DMS79 treated with DMSO at 0.1 percent for 48 hours (cell line): ENCODE data around the gene EVL.

Experiments
- DNase-seq: peaks from one replicate; lab custom pipeline; 2025; lab: John Stamatoyannopoulos, UW

Gene EVL

DNA sequence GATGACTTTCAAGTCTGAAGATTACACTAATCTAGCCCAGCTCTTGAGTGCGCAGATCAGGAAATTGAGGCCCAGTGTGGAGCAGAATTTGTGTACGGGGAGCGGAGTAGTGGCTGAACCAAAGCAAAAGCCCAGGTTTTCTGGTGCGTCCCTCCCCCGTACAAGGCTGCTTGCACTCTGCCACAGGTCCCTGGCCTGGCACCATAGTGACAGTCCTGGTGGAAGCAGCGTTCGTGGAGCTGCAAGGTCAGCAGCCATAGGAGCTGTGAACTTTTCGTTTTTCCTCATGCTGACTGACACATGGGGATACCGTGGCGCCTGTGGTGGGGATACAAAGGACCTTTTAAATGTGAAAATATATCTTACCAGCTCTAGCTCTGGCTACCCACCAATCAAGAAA is 1.7 kb downstream of the EVL start:
- DNase-seq = no peak

DNA sequence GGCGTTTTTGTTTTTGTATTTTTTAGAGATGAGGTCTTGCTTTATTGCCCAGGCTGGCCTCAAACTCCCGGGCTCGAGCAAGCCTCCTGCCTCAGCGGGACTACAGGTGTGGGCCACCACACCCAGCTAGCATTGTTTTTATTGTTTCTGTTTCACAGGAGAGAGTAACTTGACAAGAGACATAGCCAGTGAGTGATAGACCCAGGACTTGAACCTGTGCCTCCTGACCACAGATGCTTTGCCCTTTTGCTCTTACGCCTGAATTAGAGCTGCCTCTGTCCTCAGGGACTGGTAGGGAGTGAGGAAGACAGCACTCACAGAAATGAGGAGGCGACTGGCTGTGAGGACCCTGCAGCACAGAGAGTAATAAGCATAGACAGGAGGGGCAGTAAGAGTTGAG is 2.3 kb downstream of the EVL start:
- no peak for DNase-seq

DNA sequence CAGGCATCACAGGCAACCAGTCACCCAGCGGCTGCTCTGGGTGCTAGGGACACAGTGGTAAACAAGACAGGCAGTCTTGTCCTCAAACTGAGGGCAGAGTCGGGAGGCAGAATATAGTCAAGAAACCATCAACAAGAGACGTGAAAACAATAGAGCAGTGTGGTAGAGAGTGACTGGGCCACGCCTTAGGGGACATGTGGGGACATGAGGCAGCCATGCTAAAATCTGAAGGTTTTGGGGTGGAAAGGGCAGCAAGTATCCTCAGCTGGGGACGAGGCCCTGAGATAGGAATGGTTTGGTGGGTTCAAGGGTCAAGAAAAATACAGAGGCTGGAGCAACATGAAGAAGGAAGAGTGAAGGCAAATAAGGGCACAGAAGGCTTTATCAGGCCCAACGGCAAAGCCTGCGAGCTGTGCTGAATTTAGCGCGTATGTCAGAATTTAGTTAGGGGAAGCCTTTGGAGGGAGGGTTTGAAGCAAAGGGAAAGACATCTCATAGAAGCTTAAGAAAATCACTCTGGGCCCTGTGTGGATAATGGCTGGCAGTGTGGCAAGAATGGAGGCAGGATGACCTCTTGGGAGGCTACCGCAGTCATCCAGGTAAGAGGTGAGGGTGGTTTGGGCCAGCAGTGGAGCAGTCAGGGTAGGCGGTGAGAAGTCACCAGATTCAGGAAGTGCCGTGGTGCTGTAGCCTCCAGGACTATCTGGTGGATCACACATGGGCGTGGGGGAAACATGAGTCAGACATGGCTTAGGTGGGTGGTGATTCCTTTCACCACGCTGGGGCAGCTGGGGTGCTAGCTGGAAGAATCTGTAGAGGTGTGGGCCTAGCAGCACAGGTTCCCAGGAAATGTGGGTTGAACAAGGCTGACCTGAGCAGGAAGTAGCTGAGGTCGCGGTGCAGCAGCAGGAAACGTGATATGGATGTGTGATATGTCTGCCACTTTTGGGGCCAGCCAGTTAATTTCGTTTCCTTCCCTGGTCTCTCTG is 3.0 kb downstream of the EVL start:
- DNase-seq = no peak

DNA sequence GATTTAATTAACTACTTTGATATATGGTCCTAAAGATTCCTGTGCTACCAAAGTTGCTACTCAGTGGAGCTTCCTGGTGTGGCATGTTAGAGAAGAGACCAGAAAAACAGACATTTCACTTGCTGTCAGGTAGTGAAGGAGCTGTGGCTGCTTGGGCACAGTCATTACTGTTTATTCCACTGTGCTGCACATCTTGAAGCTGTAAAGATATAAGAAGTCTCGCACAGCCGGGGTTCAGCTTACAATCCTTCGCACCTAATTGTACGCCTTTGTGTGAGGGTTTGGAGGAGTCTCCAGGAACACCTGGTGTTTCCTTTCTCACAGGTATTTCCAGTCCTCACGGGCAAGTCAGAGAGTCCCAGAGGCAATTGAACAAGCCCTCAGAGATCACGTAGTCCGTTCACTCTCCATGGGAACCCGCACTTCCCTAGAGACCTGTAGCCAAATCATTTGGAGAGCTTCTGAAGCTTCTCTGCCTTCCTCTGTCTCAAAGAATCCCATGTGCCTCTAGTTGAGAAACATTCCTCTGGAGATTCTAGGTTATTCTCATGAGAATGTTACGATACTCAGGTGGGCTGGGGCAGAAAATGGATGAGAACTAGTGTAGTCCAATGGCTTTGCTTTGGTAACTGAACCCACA is 4.1 kb downstream of the EVL start:
- DNase-seq = peak; percentile 91

DNA sequence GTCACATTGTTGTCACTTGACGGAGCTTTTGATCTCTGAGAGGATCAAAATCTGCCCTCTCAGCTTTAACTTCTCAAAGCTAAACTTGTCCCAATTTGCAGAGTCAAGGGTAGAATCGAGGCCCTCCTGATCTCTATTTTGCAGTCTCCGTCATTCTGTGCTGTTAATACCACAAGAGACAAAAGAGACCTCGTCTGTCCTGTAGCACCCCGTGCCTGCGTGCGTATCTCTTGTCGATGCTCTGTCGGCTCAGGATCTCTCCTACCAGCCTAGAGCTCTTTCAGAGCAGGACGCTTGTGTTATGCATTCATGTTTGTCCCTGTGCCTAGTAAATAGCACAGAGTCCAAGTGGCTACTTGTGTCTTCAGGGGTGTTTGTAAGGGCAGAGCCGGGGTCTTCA is 5.1 kb downstream of the EVL start:
- no peak for DNase-seq

DNA sequence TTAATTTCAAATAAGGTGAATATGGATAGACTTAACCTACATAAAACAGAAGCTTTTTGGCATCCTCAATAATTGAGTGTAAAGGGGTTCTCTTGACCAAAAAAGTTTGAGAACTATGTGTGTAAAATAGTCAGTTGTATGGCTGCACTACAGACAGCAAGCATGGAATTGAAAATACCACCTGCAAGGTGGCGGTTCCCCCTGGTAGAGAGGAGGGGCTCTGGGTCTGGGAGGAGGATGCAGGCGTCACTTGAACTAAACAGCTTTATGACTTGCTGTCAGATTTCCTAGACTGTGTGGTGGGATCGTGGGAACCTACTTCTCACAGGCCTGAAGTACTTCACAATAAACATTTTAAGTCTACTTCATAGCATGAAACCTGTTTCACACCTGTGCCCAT is 6.3 kb downstream of the EVL start:
- DNase-seq = no peak

DNA sequence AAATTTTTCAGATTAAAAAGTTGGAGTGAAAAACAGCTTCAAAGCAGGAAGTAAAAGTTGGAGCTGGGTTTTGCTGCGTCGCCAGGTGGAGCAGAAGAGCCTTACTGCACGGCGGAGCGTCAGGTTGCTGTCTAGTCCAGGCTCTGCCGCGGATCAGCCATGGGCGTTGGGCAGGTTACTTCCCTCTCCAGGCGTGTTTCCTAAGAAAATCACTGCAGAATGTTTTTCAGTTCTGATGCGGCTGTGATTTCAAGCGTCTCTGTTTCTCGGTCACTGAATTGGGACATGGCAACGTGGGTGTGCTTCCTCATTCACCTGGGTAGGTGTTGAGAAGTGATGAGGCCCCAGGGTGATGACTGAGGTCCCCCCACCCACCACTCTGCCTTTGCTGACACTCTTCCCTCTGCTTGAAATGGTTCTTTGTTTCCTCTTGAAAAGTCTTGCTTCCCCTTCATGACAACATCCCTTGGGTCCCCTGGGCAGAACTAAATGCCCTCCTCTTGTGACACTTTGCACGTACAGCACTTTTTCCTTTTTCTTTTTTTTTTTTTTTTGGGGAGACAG is 7.6 kb downstream of the EVL start:
- DNase-seq = no peak

DNA sequence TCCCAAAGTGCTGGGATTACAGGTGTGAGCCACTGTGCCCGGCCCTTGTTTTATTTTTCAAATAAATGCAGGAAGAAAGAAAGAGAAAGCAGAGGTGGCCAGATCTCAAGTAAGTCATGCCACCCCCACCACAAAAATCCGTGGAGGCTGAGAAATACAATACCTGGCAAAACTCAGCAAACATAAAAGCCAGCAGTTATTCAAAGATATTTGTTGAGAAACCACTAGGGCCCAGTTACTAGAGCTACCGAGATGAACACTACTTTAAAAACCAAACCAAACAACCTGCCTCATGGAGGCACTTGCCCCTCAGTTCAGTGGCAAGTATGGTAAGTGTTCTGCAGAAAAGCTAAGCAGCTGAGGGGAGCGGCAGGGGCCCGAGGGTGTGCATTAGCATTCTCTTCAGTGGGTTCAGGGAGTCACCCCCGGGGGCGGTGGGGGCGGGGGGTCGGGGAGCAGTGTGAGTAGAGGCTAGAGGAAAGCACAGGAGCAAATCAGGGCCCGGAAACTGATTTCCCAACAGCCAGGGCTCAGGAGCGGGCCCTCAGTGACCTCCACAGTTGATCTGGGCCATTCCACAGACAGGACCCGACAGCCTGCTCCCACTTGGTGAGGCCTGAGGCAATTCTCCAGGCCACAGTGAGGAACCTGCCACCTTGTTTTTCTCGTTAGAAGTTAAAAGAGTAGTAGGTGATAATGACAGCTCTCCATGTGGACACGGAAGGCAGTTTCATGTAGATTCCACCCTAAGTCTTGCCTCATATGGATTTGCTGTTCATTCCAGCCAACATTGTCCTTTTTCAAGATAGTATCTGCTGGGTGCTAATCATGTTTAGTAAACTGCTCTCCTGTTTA is 8.6 kb downstream of the EVL start:
- no peak for DNase-seq

DNA sequence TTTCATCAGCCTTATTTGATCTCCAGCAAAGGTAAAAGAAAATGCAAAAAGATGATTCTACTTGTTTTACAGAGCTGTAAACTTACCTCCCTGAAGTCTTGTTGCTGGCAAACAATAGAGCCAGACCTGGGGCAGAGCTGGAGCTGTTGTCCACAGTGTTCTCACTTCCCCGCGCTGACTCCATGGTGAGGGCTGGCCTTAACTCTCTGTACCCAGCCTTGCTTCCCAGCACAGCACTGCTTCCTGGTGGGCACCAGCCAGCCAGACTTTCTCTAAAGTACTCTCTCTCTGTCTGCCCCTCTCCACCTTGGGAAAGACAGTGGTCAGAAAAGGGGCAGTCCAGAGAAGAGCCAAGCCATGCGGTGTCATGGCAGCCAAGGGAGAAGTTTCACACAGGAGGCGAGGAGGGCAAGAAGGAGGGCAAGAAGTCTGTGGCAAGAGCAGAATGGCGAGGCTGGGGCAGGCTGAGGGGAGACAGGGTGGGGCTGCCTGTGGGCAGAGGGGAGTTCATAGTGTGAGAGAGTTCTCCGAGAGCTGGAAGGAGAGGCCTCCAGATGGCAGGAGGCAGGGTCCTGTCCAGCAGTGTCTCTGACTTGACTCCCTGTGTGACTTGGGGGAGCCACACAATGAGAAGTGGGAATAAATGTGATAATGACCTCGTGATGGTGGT is 9.3 kb downstream of the EVL start:
- no peak for DNase-seq

DNA sequence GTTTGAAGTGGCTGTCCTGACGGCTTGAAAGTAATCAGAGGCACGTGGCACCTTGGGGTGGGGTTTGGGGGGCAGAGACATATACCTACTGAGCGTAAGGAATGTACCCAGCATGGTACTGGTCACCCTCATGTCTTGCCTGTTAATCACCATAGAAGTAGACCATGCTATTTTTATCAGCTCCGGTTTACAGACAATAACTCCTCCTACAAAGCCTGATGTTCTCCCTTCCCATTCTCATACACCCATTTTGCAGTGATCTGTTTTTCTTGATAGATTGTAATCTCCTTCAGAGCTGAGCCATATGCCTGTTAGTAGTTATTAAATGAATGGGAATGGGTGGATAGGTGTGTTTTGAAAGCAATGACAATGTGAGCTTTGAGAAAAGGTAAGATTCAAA is 10.5 kb downstream of the EVL start:
- no peak for DNase-seq

DNA sequence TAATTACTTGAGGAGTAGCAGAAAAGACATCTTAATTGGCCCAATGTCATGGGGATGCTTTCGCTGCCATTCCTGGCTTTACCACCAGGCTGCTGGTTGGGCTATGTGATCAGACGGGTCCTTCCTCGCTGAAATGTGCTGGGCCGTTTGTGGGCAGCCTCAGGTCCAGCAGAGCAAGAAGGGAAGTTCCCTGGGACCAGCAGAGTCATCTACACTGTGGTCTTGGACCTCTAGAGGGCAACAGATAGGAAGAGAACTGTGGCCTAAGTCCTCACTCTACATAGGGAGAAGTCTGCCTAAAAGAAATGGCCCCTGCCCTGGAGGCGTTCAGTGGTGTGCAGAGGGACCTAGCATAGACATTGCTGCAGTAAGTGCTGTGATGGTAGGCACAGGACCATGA is 10.9 kb downstream of the EVL start:
- no peak for DNase-seq

DNA sequence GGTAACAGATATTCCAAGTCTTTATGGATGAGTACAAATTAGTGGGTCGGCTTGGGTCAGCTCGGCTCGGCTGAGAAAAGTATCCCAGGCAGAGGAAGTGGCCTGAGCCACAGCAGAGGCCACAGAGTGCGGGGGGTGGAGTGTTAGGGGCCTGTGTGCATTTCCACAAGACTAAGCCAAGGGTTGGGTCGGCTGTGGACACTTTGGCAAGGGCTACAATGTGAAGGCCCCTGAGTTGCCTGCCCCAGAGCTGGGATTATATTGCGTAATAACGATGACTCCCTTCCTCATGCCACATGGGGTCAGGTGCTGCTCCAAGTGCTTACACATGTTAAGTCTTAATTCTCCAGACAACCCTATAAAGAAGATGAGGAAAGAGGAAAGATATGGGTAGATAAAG is 11.4 kb downstream of the EVL start:
- DNase-seq = no peak

DNA sequence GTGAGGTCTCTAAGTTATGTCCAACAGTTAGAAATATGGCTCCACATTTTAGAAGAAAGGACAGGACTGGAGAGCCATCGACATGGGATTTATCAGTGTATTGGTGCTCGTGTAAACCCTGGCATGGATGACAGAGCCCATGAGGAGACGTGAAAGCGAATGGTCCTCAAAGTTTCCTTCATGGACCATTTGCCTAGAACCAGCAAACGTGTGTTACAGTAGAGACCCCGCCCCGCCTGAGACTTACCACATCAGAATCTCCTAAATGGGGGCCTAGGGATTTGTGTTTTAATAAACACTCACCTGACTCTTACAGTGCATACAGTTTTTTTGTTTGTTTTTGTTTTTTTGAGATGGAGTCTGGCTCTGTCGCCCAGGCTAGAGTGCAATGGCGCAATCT is 12.2 kb downstream of the EVL start:
- no peak for DNase-seq

DNA sequence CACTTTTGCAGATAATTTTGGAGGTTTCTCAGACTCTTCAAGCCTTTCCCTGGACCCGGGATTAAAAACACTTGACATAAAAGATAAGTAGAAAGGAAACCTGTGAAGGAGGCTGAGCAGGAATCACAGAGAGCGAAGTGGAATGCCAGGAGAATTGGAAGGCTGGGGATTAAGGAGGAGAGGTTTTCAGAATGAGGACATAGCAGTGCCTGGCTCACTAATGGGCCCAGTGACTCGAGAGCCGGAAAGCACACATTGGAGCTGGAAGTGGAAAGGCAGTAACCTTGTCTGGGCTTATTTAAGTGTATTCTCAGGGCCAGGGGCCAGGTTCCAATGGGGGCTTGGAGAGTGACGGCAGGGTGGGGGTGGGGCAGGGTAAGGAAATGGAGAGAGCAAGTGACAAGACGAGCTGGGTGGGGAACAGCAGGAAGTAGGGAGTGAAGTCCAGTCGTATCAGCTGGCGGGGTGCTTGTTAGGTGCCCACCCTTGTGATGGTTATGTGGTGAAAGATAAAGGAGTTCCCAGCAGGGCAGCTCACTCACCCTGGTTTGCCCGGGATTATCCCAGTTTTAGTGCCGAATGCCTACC is 13.1 kb downstream of the EVL start:
- no peak for DNase-seq

DNA sequence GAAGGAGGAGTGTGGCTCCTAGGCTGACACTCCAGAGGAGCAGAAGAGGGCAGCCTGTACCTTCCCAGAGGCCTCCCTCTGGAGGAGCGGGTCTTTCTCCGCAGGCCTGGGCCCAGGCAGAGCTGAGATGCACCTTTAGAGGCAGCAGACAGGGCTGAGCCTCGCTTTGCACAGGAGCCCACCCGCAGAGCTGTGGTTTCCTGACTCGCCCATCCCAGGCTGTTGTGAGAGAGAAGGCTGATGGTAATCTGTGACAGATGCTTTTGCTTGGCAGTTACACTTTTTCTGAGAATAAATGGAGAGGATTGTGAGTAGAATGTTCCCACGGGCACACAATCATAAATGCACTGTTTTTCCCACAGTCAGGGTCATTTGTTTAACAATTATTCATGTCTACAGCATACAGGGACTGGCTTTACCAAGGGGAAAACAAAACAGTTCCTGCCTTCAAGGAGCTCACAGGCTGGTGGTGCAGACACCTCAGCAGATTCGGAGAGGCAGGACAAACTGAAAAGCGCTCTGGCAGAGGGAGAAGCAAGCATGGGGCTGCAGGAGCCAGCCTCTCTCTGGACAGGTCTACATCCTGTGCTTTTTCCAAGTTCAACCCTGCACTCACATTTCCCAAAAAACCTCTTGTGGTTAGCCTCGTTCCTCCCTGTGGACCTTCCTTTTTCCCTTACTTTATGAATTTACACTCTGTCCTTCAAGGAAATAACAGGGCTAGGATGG is 13.9 kb downstream of the EVL start:
- peak; percentile 25 for DNase-seq

DNA sequence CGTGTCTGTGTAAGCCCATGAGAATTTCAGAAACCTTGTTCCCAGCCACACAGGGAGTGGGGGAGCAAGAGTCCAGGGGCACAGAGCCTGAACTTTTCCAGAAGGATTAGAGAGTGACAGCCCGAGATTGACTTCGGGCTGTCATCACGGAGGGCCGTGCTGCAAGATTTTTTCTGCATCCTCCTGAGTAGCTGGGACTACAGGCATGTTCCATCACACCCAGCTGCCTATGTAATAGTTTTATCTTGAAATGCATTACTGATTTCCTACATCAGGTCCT is 14.4 kb downstream of the EVL start:
- DNase-seq = no peak

DNA sequence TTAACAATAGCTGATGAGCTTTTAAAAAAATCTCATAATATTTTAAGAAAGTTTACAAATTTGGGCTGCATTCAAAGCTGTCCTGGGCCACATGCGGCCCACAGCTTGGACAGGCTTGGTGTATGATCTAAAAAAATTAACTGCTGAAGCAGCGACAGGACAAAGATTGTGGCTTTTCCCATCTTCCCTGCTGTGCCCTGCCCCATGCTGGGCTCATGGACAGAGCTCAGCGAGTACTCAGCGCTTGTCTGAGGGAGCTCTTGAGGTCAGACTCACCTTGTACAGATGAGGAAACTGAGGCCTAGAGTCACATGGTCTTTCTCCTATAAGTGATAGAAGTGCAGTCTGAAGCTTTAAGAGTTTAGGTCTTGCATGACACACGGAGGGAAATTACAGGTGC is 15.0 kb downstream of the EVL start:
- no peak for DNase-seq

DNA sequence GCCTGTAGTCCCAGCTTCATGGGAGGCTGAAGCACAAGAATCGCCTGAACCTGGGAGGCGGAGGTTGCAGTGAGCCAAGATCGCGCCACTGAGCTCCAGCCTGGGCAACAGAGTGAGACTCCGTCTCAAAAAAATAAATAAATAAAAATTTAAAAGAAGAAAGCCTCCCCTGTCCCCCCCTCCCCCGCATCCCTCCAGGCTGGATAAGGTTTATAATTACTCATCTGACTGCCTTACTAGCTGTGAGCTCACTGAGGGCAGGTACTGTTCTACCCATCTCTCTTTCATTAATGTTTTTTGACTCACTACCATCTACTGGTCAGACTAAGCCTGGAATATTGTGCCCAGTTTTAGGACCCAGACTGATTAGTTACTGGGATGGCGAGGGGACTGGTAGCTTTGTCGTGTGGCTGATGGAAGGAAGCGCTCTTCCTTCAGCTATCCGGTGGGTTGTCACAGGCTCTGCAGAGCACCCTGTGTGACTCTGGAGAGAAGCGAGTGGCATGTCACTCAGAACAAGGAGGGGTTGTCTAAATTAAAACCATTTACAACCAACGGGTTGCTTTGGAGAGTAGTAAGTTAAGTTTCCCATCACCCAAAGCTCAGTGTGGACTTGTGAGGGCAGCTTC is 16.9 kb downstream of the EVL start:
- DNase-seq = no peak

DNA sequence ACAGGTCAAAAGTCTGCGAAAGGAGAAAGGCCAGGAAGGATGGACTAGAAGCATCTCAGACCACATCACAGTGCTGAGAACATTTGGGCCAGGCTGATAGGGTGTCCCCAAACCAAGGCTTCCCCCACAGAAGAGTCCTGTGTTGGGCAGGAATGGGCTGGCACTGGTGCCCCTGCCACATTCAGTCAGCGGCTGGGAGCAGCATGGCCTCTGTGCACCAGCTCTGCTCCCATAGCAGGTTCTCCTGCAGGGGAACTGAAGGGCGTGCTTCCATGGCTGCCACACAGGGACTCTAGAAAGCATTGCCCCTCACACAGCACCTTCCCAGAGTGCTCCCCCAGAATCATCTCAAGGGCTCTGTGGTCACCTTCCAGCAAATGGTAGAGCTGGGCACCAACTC is 17.5 kb downstream of the EVL start:
- DNase-seq = no peak

DNA sequence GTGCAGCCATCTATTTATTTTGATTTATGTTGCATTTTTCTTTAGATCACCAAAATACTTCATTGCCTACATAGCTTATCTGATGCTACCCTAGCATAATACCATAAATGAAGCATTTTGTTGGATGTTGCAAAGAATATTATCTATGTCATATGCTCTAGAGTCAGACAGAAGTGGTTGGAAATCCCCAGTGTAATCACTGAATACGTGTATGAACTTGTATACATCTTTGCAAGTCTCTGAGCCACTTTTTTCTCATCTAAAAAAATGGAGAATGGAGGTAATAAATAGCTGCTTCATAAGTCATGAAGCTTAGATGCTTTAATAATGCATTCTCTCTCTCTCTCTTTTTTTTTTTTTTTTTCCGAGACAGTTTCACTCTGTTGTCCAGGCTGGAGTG is 18.5 kb downstream of the EVL start:
- no peak for DNase-seq
